ENCODE measurements around the gene ATP5MC2. TPM values are rescaled to one million over a fixed set of nuclear protein-coding genes. Genes with fewer than 3 reads are reported as not detected.

The ATP5MC2 gene
- total and polyA plus RNA-seq, 2 of the 4 experiments (the other 2 are of a cell fraction): 309 to 361 TPM

DNA sequence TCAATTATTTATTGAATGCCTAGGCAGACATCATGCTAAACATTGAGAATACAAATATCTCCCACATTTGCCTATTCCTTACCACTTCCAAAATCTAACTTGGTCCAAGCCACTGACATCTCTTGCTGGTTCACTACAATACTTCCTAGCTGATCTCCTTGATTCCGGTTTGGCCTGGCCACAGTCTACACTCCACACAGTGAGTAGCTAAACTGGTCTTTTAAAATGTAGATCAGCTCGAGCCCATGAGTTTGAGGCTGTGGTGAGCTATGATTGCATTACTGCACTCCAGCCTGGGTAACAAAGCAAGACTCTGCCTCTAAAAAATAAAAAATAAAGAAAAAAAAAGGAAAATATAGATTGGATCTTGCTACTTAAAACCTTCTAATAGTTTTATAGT, 7.6 kb upstream of the ATP5MC2 start:
- in situ Hi-C loops (cut with MboI; ENCODE audit: low sequenced_read_pairs) (no loop called here), dilution Hi-C loops (cut with HindIII; ENCODE audit: low sequenced_read_pairs, unreplicated experiment) (no loop called here), intact Hi-C loops (cut with micrococcal nuclease) (no loop called here)
- Histone ChIP-seq H3K4ac (ENCODE audit: low read depth, low read length) (no peak overlapping the region), H2BK120ac (ENCODE audit: low read depth, low read length) (no peak overlapping the region), H4K8ac (ENCODE audit: low read depth in 2 of 2, low read length in 2 of 2) (no peak overlapping the region), H3K27ac (ENCODE audit: insufficient read depth, low read length) (no peak overlapping the region), H3K23ac (ENCODE audit: low read depth, low read length) (no peak overlapping the region), H3K79me1 (ENCODE audit: low read depth in 1 of 2, low read length in 2 of 2) (no peaks in the 10 kb centered on the region), H3K9me3 (ENCODE audit: control insufficient read depth, insufficient read depth, low read length) (no peaks in the 10 kb centered on the region), H3K36me3 (ENCODE audit: control insufficient read depth, insufficient read depth, low read length) (no peaks in the 10 kb centered on the region), H2AK9ac (replicated peaks; ENCODE audit: low read depth, low read length, poor library complexity) (no peak overlapping the region), H2BK20ac (ENCODE audit: low read depth, low read length) (no peak overlapping the region), H3K27me3 (ENCODE audit: control insufficient read depth, insufficient read depth, low read length) (peaks cover 12% of the 10 kb centered on the region), H3K4me2 (ENCODE audit: low read depth, low read length) (no peak overlapping the region), H2BK5ac (ENCODE audit: low read depth, low read length, poor library complexity, severe bottlenecking) (no peak overlapping the region), H3K9ac (ENCODE audit: low read depth, low read length) (no peak overlapping the region), H4K91ac (ENCODE audit: insufficient read depth, low read depth, low read length) (no peak overlapping the region), H2BK15ac (ENCODE audit: low read depth, low read length) (no peak overlapping the region), H3K4me3 (ENCODE audit: insufficient read depth, low read depth, low read length) (no peak overlapping the region), H2AFZ (replicated peaks; ENCODE audit: low read length, poor library complexity) (no peak overlapping the region), H3K9me1 (ENCODE audit: insufficient read depth, low read length) (no peaks in the 10 kb centered on the region), H3K18ac (ENCODE audit: low read depth, low read length) (no peak overlapping the region), H3K4me1 (ENCODE audit: control insufficient read depth, insufficient read depth, low read length) (no peaks in the 10 kb centered on the region), H3K14ac (replicated peaks; ENCODE audit: low read depth, low read length) (no peak overlapping the region), H4K5ac (ENCODE audit: low read depth, low read length) (no peak overlapping the region), H4K20me1 (ENCODE audit: insufficient read depth, low read length) (no peaks in the 10 kb centered on the region), H3K56ac (ENCODE audit: extremely low read depth, insufficient read depth, low read length) (no peak overlapping the region), H2AK5ac (ENCODE audit: low read depth, low read length) (no peak overlapping the region)
- ChIA-PET CTCF (no interaction called here), POLR2A (ENCODE audit: unreplicated experiment) (no interaction called here)
- no CpG with 5 or more reads among the region's 2 CpGs for WGBS, 2 experiments (ENCODE audit: extremely low coverage in 2 of 2, insufficient read length in 1 of 2)
- no peak for DNase-seq
- no peak for ATAC-seq (ENCODE audit: low read depth)
- BruUV-seq (replicated peaks): no TSS peak
- no peak for TF ChIP-seq MAFK (IDR thresholded peaks at IDR 0.05; ENCODE audit: low read depth, low read length)
- no peak for TF ChIP-seq USF2 (IDR thresholded peaks at IDR 0.05; ENCODE audit: low read depth, low read length)
- no peak for TF ChIP-seq BHLHE40 (IDR thresholded peaks at IDR 0.05; ENCODE audit: low read depth, low read length)
- TF ChIP-seq RAD21 (IDR thresholded peaks at IDR 0.05; ENCODE audit: low read length): no peak
- no peak for TF ChIP-seq CEBPB (IDR thresholded peaks at IDR 0.05; ENCODE audit: low read depth, low read length)
- no peak for TF ChIP-seq CHD1 (IDR thresholded peaks at IDR 0.05; ENCODE audit: low read depth, low read length)
- TF ChIP-seq SMC3 (IDR thresholded peaks at IDR 0.05; ENCODE audit: low read depth, low read length): no peak
- TF ChIP-seq MAZ (IDR thresholded peaks at IDR 0.05; ENCODE audit: borderline replicate concordance, low read depth, low read length): no peak
- no peak for TF ChIP-seq MXI1 (IDR thresholded peaks at IDR 0.05; ENCODE audit: borderline replicate concordance, low read depth, low read length)
- no peak for TF ChIP-seq NFE2L2 (IDR thresholded peaks at IDR 0.05; ENCODE audit: low read depth, low read length)
- TF ChIP-seq CTCF (conservative IDR thresholded peaks at IDR 0.05; ENCODE audit: low read depth, low read length): no peak
- TF ChIP-seq RFX5 (IDR thresholded peaks at IDR 0.05; ENCODE audit: low read depth, low read length): no peak
